GM10248 (cell line): Measurements from ENCODE around the gene FAM50B.

Experiments used
- CTCF ChIA-PET: fragments of 300-600 bp; sonication (Branson Sonifier 250); formaldehyde crosslinking; extraction: SDS; loops from one replicate; lab custom pipeline; 2021; ENCODE audit warnings: antibody characterized with exemption; lab: Yijun Ruan, JAX
- POLR2A ChIA-PET: fragments of 350-650 bp; sonication (Branson Sonifier 250); formaldehyde crosslinking; extraction: SDS; loops from one replicate; lab custom pipeline; 2020; ENCODE audit warnings: antibody characterized with exemption; lab: Yijun Ruan, JAX
- DNase-seq: peaks from one replicate; pipeline ENCODE4 v3.0.0; 2012; ENCODE audit errors: extremely low spot score
- TF ChIP-seq, protein P1 (sequence below): IDR thresholded peaks from 2 replicates; pipeline ENCODE4 v1.5.1; 2012; ENCODE audit warnings: mild to moderate bottlenecking, low read depth; ENCODE audit errors: extremely low read depth, missing control alignments, control extremely low read depth

The FAM50B gene

DNA sequence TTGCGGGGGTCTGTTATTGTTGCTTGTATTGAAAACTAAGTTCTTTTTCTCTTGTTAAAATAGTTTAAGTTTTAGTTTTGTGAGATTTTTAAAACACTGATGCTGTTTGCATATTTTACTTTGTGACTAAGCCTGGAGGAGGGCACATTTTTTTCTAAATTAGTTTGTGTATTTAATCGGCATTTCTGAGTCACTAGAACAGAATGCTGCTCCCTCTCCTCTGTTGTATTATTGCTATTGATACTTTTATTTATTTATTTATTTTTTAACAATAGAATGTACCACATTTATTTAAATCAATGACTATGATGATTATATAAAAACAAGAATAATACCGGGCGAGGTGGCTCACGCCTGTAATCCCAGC, 5.1 kb upstream of the FAM50B start:
- POLR2A ChIA-PET: no interaction called here
- CTCF ChIA-PET: no interaction called here
- no peak for DNase-seq
- TF ChIP-seq, protein P1, sequence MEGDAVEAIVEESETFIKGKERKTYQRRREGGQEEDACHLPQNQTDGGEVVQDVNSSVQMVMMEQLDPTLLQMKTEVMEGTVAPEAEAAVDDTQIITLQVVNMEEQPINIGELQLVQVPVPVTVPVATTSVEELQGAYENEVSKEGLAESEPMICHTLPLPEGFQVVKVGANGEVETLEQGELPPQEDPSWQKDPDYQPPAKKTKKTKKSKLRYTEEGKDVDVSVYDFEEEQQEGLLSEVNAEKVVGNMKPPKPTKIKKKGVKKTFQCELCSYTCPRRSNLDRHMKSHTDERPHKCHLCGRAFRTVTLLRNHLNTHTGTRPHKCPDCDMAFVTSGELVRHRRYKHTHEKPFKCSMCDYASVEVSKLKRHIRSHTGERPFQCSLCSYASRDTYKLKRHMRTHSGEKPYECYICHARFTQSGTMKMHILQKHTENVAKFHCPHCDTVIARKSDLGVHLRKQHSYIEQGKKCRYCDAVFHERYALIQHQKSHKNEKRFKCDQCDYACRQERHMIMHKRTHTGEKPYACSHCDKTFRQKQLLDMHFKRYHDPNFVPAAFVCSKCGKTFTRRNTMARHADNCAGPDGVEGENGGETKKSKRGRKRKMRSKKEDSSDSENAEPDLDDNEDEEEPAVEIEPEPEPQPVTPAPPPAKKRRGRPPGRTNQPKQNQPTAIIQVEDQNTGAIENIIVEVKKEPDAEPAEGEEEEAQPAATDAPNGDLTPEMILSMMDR: no peak

DNA sequence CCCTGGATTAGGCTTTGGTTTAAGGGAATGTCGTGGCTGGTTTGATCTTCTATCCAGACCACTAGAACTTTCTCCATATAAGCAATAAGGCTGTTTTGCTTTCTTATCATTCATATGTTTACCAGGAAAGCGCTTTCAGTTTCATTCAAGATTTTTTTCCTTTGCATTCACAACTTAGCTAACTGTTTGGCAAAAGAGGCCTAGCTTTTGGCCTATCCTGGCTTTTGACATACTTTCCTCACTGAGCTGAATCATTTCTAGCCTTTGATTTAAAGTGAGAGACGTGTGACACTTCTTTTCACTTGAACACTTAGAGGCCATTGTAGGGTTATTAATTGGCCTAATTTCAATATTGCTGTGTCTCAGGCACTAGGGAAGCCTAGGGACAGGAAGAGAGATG, 1.7 kb upstream of the FAM50B start:
- DNase-seq: no peak
- POLR2A ChIA-PET: no interaction called here
- TF ChIP-seq, protein P1: no peak
- CTCF ChIA-PET: interaction anchor here (0.9 to 2.0 kb wide), 6 partner anchors 8 to 131 kb away, joined by 3 to 8 read pairs (median 4); no protein-coding TSS in a partner anchor

DNA sequence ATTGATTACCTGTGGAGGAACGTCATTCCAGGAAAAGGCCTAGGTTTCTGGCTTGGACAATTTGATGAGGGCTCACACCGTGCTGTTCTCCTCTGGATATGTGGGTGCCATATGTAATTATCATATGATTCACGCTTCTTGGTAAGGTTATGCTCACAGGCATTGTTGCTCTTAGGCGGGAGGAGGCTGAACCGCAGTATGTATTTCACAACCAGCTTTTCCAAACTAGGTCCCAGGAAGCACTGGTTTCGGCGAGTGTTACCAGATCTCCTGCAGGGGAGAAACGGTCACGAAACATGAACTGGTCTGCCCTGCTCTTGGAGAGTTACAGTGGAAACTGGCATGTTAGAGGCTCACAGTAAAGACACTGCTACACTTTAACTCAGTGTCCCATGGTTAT, 793 bp upstream of the FAM50B start:
- CTCF ChIA-PET: interaction anchor here (0.6 to 3.4 kb wide), 50 partner anchors 8 to 683 kb away, joined by 3 to 32 read pairs (median 5); partner anchors contain the start of gene ECI2
- TF ChIP-seq, protein P1: no peak
- DNase-seq: no peak
- POLR2A ChIA-PET: interaction anchor here (0.7 to 0.8 kb wide), 2 partner anchors 35 to 173 kb away, joined by 3 read pairs; a partner anchor contains a TSS

DNA sequence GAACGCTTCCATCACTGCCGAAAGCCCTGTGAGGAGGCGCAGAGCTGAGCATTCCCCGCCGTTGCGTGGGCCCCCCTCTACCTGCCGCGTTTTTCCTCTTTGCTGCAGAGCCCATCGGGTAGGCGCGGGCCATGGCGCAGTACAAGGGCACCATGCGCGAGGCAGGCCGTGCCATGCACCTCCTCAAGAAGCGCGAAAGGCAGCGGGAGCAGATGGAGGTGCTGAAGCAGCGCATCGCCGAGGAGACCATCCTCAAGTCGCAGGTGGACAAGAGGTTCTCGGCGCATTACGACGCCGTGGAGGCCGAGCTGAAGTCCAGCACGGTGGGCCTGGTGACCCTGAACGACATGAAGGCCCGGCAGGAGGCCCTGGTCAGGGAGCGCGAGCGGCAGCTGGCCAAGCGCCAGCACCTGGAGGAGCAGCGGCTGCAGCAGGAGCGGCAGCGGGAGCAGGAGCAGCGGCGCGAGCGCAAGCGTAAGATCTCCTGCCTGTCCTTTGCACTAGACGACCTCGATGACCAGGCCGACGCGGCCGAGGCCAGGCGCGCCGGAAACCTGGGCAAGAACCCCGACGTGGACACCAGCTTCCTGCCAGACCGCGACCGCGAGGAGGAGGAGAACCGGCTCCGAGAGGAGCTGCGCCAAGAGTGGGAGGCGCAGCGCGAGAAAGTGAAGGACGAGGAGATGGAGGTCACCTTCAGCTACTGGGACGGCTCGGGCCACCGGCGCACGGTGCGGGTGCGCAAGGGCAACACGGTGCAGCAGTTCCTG, 693 bp downstream of the FAM50B start:
- POLR2A ChIA-PET: no interaction called here

DNA sequence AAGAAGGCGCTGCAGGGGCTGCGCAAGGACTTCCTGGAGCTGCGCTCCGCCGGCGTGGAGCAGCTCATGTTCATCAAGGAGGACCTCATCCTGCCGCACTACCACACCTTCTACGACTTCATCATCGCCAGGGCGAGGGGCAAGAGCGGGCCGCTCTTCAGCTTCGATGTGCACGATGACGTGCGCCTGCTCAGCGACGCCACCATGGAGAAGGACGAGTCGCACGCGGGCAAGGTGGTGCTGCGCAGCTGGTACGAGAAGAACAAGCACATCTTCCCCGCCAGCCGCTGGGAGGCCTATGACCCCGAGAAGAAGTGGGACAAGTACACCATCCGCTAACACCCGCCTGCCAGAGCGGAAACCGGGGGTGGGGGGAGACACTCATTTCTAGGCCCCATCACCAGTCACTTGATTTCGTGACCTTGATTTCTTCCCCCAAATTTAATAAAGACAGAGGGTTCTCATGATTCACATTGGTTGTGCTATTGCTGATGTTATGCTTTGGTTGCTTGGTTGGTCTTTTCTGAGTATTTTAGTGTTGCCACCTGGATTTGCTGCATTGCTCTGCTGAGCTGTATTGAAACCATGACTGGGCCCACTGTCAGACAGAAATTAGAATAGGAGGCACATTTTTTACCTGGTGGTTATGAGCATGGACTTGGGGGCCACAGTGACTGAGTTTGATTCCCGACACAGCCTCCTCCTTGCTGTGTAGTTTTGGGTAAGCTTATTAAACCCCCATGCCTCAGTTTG, 1.5 kb downstream of the FAM50B start:
- TF ChIP-seq, protein P1: no peak
- POLR2A ChIA-PET: no interaction called here
- peak; percentile 39 for DNase-seq
- CTCF ChIA-PET: interaction anchor here (0.9 to 3.4 kb wide), 11 partner anchors 8 to 171 kb away, joined by 3 to 32 read pairs (median 4); a partner anchor contains a TSS

More for the DNA sequence above, 693 bp downstream of the FAM50B start:
- CTCF ChIA-PET: interaction anchor here (0.9 to 3.4 kb wide), 33 partner anchors 7 to 553 kb away, joined by 3 to 32 read pairs (median 5); partner anchors contain the start of gene ECI2
- TF ChIP-seq, protein P1: no peak
- no peak for DNase-seq

DNA sequence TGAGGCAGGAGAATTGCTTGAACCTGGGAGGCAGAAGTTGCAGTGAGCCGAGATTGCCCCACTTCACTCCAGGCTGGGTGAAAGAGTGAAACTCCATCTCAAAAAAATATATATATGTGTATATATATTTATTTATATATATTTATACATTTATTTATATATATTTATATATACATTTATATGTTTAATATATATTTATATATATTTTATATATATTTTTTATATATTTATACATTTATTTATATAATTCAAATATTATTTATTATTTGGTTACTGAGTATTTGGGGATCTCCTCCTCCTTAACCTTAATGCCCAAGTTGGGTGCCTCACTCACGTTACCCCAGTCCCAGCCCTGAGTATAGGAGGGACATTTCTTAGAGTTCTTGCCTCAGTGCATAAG, 2.7 kb downstream of the FAM50B start:
- ChIA-PET POLR2A (no interaction called here), CTCF (interaction anchor here (1.6 kb wide), 1 partner anchor 59 kb away, joined by 3 read pairs; no protein-coding TSS in a partner anchor)
- TF ChIP-seq, protein P1: no peak
- DNase-seq: no peak
